Gastroesophageal sphincter (tissue), 4 donors: ENCODE results near the gene OR1L6. TPM values are rescaled to one million over a fixed set of nuclear protein-coding genes. Genes with fewer than 3 reads are reported as not detected.

Experiments used
- ATAC-seq: fragments of 150-250 bp; one replicate; pipeline ENCODE4 v1.9.1; 2016; ENCODE audit warnings: mild to moderate bottlenecking, moderate library complexity
- H3K27ac ChIP-seq, 4 donors: fragments of 200-600 bp; sonication (generic) in 3 of 4; 1 replicate in 3 of 4; 2 replicates in 1 of 4; pipeline ENCODE4 v1.5.1; 2016 to 2019
- H3K27me3 ChIP-seq: fragments of 200-600 bp; sonication (generic); one replicate; pipeline ENCODE4 v1.5.1; 2019
- H3K36me3 ChIP-seq, 2 donors: fragments of 200-600 bp; sonication (generic); one replicate each; pipeline ENCODE4 v1.5.1; 2019; ENCODE audit warnings: control low read depth in 1 of 2
- H3K4me1 ChIP-seq, 3 donors: fragments of 200-600 bp; sonication (generic); 1 replicate in 2 of 3; 2 replicates in 1 of 3; pipeline ENCODE4 v1.5.1; 2016 to 2019; ENCODE audit warnings: control low read depth in 2 of 3
- H3K4me3 ChIP-seq, 2 donors: fragments of 200-600 bp; sonication (generic); one replicate each; pipeline ENCODE4 v1.5.1; 2019; ENCODE audit warnings: mild to moderate bottlenecking in 1 of 2, moderate library complexity in 1 of 2
- H3K9me3 ChIP-seq, 3 donors: fragments of 200-600 bp; sonication (generic); one replicate each; pipeline ENCODE4 v1.5.1; 2017 to 2019; ENCODE audit warnings: control low read depth in 2 of 3
- CTCF ChIP-seq, 4 experiments: fragments of 200-600 bp in 2 of 4; fragments of 450-650 bp in 2 of 4; sonication (generic) in 1 of 4; IDR thresholded peaks; one replicate each; pipeline ENCODE4 v1.5.1; 2017 to 2019; ENCODE audit warnings: antibody characterized with exemption in 4 of 4, mild to moderate bottlenecking in 2 of 4, moderate library complexity in 2 of 4
- EP300 ChIP-seq: sonication (generic); formaldehyde crosslinking; IDR thresholded peaks from one replicate; pipeline ENCODE4 v1.6.1; 2017; ENCODE audit warnings: antibody characterized with exemption, mild to moderate bottlenecking
- POLR2A ChIP-seq, 2 donors: fragments of 450-650 bp; IDR thresholded peaks; one replicate each; pipeline ENCODE4 v1.6.1; 2017; ENCODE audit warnings: antibody characterized with exemption in 2 of 2, mild to moderate bottlenecking in 2 of 2, moderate library complexity in 1 of 2
- POLR2AphosphoS5 ChIP-seq: sonication (generic); formaldehyde crosslinking; IDR thresholded peaks from one replicate; pipeline ENCODE4 v1.6.1; 2017; ENCODE audit warnings: antibody characterized with exemption
- WGBS, 2 donors: methylation state at CpG; one replicate each; pipeline ENCODE4 v1.1.5; 2018; ENCODE audit warnings: low coverage in 1 of 2; 5-methylcytosine and 5-hydroxymethylcytosine counted together
- total RNA-seq, 4 donors: library from RNA; depleted of rRNA; stranded (reverse); fragments of >200 nt; gene quantifications; one replicate each; pipeline ENCODE4 v1.1.0, GENCODE V29; 2016

OR1L6 gene
- total RNA-seq, 4 donors from 2014 or later = not detected

- Histone ChIP-seq H3K36me3 (no peaks in the 10 kb centered on the region), H3K4me1 (no peaks in the 10 kb centered on the region), H3K4me3 (no peak overlapping the region), H3K27ac (no peak overlapping the region), H3K27me3 (no peaks in the 10 kb centered on the region), H3K9me3 (no peaks in the 10 kb centered on the region)
- WGBS, 2 donors = 50 to 58% methylated on average over 4 of the region's 4 CpGs
- ATAC-seq = no peak
- TF ChIP-seq POLR2A (IDR thresholded peaks at IDR 0.05) (no peak), EP300 (no peak), CTCF (IDR thresholded peaks at IDR 0.05) (no peak), POLR2AphosphoS5 (no peak)
Measured at GRCh38 chr9:122780026-122780425, 37.9 kb downstream of the OR1L6 start.

GRCh38 chr9:122781671-122782070, 39.6 kb downstream of the OR1L6 start:
- Histone ChIP-seq H3K36me3 (no peaks in the 10 kb centered on the region), H3K27ac (no peak overlapping the region), H3K4me3 (no peak overlapping the region), H3K27me3 (no peaks in the 10 kb centered on the region), H3K9me3 (no peaks in the 10 kb centered on the region), H3K4me1 (no peaks in the 10 kb centered on the region)
- 58 to 72% methylated on average over 3 of the region's 3 CpGs for WGBS, 2 donors
- ATAC-seq = no peak
- no peak for TF ChIP-seq POLR2A (IDR thresholded peaks at IDR 0.05)

- Histone ChIP-seq H3K27me3 (no peaks in the 10 kb centered on the region), H3K4me3 (no peak overlapping the region), H3K4me1 (no peaks in the 10 kb centered on the region), H3K27ac (no peak overlapping the region), H3K9me3 (no peaks in the 10 kb centered on the region), H3K36me3 (no peaks in the 10 kb centered on the region)
- no peak for TF ChIP-seq EP300
- no peak for ATAC-seq
Measured at GRCh38 chr9:122785269-122785668, 43.2 kb downstream of the OR1L6 start.

- no peaks in the 10 kb centered on the region for H3K36me3 ChIP-seq
- H3K27me3 ChIP-seq = no peaks in the 10 kb centered on the region
- no peaks in the 10 kb centered on the region for H3K4me1 ChIP-seq
- no peak for ATAC-seq
- no peak overlapping the region for H3K27ac ChIP-seq
- TF ChIP-seq CTCF (IDR thresholded peaks at IDR 0.05) (no peak), POLR2A (IDR thresholded peaks at IDR 0.05) (no peak)
- WGBS, 2 donors = 72 to 97% methylated on average over 2 to 4 of the region's 4 CpGs
- no peaks in the 10 kb centered on the region for H3K9me3 ChIP-seq
- no peak overlapping the region for H3K4me3 ChIP-seq
Measured at GRCh38 chr9:122786338-122786737, 44.2 kb downstream of the OR1L6 start.

- Histone ChIP-seq H3K9me3 (no peaks in the 10 kb centered on the region), H3K27ac (no peak within 1 kb of the TSS), H3K36me3 (no peaks in the 10 kb centered on the region), H3K27me3 (no peaks in the 10 kb centered on the region), H3K4me3 (no peak within 1 kb of the TSS), H3K4me1 (no peaks in the 10 kb centered on the region)
- 96% methylated on average over 5 to 11 of the region's 12 CpGs for WGBS, 2 donors
- TF ChIP-seq CTCF (IDR thresholded peaks at IDR 0.05) = no peak
- TF ChIP-seq POLR2AphosphoS5 = no peak
- no peak for TF ChIP-seq POLR2A (IDR thresholded peaks at IDR 0.05)
- no peak for TF ChIP-seq EP300
- no peak for ATAC-seq
Measured at GRCh38 chr9:122788831-122789230, 46.7 kb downstream of the OR1L6 start, which contains the start of gene OR5C1. OR5C1 (plus strand) TSS chr9:122788933; CDS start chr9:122788933, 0 bp downstream.

GRCh38 chr9:122789256-122790046, 47.3 kb downstream of the OR1L6 start:
- ATAC-seq = no peak
- 91 to 94% methylated on average over 8 to 13 of the region's 28 CpGs for WGBS, 2 donors
- TF ChIP-seq EP300 = no peak
- TF ChIP-seq POLR2A (IDR thresholded peaks at IDR 0.05) = no peak
- TF ChIP-seq CTCF (IDR thresholded peaks at IDR 0.05) = no peak
- no peak for TF ChIP-seq POLR2AphosphoS5
- Histone ChIP-seq H3K27me3 (no peaks in the 10 kb centered on the region), H3K4me3 (no peak overlapping the region), H3K27ac (no peak overlapping the region), H3K4me1 (no peaks in the 10 kb centered on the region), H3K36me3 (no peaks in the 10 kb centered on the region), H3K9me3 (no peaks in the 10 kb centered on the region)
